K562 (cell line): ENCODE results near the gene ZFP36. TPM values are rescaled to one million over a fixed set of nuclear protein-coding genes. Genes with fewer than 3 reads are reported as not detected.

Source experiments
- CHD1 ChIP-seq: fragments of 200-600 bp; sonication (generic); IDR thresholded peaks from one replicate; pipeline ENCODE4 v1.6.1; 2012; ENCODE audit warnings: mild to moderate bottlenecking, moderate library complexity, low read length, inconsistent platforms
- ETV5 ChIP-seq: sonication (generic); formaldehyde crosslinking; IDR thresholded peaks from 2 replicates; pipeline ENCODE4 v1.4.0; 2020; ENCODE audit warnings: low read depth, mild to moderate bottlenecking, missing genetic modification reagents
- FOXM1 ChIP-seq, 2 experiments: fragments of 450-650 bp in 1 of 2; sonication (generic) in 1 of 2; formaldehyde crosslinking in 1 of 2; IDR thresholded peaks; 2 replicates each; pipeline versions ENCODE4 v1.6.1 to v1.9.0; 2017 to 2022; ENCODE audit warnings: low read depth in 2 of 2, mild to moderate bottlenecking in 2 of 2, missing genetic modification reagents in 1 of 2, moderate library complexity in 1 of 2
- HNRNPL ChIP-seq: fragments of 200-400 bp; formaldehyde crosslinking; IDR thresholded peaks from 2 replicates; pipeline ENCODE4 v1.6.1; 2017; ENCODE audit warnings: low read depth, mild to moderate bottlenecking, low read length
- KAT2B ChIP-seq: IDR thresholded peaks from one replicate; pipeline ENCODE4 v1.6.1; 2012; ENCODE audit warnings: low read depth, mild to moderate bottlenecking, control low read depth, inconsistent platforms, low read length, moderate library complexity
- MAFG ChIP-seq: fragments of 450-650 bp; conservative IDR thresholded peaks from 2 replicates; pipeline ENCODE4 v1.6.1; 2016; ENCODE audit warnings: missing genetic modification characterization, missing compliant biosample characterization
- NCOA4 ChIP-seq: fragments of 450-650 bp; IDR thresholded peaks from 2 replicates; pipeline ENCODE4 v1.6.1; 2018; ENCODE audit warnings: mild to moderate bottlenecking; ENCODE audit not compliant: partially characterized antibody
- RBM22 ChIP-seq: fragments of 200-400 bp; formaldehyde crosslinking; IDR thresholded peaks from 2 replicates; pipeline ENCODE4 v1.6.1; 2018; ENCODE audit warnings: low read length, low read depth; ENCODE audit not compliant: poor library complexity, severe bottlenecking
- SMARCA4 ChIP-seq: fragments of 450-650 bp; IDR thresholded peaks from 2 replicates; pipeline ENCODE4 v1.6.1; 2016
- TAF1 ChIP-seq: IDR thresholded peaks from 2 replicates; pipeline ENCODE4 v1.6.1; 2011; ENCODE audit warnings: mild to moderate bottlenecking, low read length, moderate library complexity; ENCODE audit not compliant: insufficient read depth, control insufficient read depth, severe bottlenecking; ENCODE audit errors: extremely low read depth
- ZBTB33 ChIP-seq: sonication (generic); formaldehyde crosslinking; IDR thresholded peaks from 2 replicates; pipeline ENCODE4 v1.8.1; 2023; ENCODE audit warnings: mild to moderate bottlenecking, missing genetic modification reagents
- ZFX ChIP-seq: sonication (generic); formaldehyde crosslinking; IDR thresholded peaks from 2 replicates; pipeline ENCODE4 v1.8.0; 2022; ENCODE audit warnings: mild to moderate bottlenecking, missing genetic modification reagents, moderate library complexity
- polyA plus RNA-seq, 8 experiments: library from polyadenylated mRNA; depleted of rRNA in 4 of 8; stranded (reverse) in 5 of 8; unstranded in 3 of 8; fragments of >200 nt; fragmentation: Nextera tagmentation in 2 of 8; fragmentation: Illumina TruSeq in 1 of 8; extraction: Ambion mirVana in 2 of 8; extraction: Trizol in 1 of 8; gene quantifications; 2 replicates each; pipeline versions ENCODE4 v1.2.1 to v1.2.3, GENCODE V29; 2011 to 2014; ENCODE audit warnings: inconsistent platforms in 1 of 8, missing spikeins in 1 of 8
- total RNA-seq, 7 experiments: library from RNA; depleted of rRNA in 6 of 7; stranded (reverse); fragments of >200 nt in 6 of 7; fragmentation: Illumina TruSeq in 2 of 7; extraction: Trizol in 2 of 7; gene quantifications; 2 replicates each; pipeline versions ENCODE4 v1.2.1 to v1.2.3, GENCODE V29; 2011 to 2021; ENCODE audit warnings: low replicate concordance in 1 of 7
- TF ChIP-seq, protein P1 (sequence below): conservative IDR thresholded peaks from 2 replicates; pipeline ENCODE4 v1.6.1; 2011; ENCODE audit warnings: low read depth, mild to moderate bottlenecking, low read length; ENCODE audit not compliant: control insufficient read depth
- TF ChIP-seq, protein P2 (sequence below), 2 experiments: fragments of 450-650 bp; formaldehyde crosslinking in 1 of 2; IDR thresholded peaks; 2 replicates each; pipeline versions ENCODE4 v1.4.0 to v1.6.1; 2014 to 2020; ENCODE audit warnings: mild to moderate bottlenecking in 2 of 2, borderline replicate concordance in 1 of 2, low read depth in 1 of 2

ZFP36 gene
- total and polyA plus RNA-seq, 9 of the 15 experiments (the other 6 are each of a cell fraction or from before 2014, with no cell fraction given), result 1.0 to 20.1 (median 3.5) TPM

DNA sequence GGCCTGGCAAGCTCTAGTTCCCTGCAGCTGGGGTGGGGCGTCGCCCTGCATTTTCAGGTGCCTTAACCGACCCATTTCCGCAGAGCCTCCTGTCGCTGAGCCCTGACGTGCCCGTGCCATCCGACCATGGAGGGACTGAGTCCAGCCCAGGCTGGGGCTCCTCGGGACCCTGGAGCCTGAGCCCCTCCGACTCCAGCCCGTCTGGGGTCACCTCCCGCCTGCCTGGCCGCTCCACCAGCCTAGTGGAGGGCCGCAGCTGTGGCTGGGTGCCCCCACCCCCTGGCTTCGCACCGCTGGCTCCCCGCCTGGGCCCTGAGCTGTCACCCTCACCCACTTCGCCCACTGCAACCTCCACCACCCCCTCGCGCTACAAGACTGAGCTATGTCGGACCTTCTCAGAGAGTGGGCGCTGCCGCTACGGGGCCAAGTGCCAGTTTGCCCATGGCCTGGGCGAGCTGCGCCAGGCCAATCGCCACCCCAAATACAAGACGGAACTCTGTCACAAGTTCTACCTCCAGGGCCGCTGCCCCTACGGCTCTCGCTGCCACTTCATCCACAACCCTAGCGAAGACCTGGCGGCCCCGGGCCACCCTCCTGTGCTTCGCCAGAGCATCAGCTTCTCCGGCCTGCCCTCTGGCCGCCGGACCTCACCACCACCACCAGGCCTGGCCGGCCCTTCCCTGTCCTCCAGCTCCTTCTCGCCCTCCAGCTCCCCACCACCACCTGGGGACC lies 1.2 kb downstream of the ZFP36 start (continued):
- TF ChIP-seq, protein P1, sequence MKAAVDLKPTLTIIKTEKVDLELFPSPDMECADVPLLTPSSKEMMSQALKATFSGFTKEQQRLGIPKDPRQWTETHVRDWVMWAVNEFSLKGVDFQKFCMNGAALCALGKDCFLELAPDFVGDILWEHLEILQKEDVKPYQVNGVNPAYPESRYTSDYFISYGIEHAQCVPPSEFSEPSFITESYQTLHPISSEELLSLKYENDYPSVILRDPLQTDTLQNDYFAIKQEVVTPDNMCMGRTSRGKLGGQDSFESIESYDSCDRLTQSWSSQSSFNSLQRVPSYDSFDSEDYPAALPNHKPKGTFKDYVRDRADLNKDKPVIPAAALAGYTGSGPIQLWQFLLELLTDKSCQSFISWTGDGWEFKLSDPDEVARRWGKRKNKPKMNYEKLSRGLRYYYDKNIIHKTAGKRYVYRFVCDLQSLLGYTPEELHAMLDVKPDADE, result peak; percentile 30; the same call in 1 of the 2 replicates
- peak; percentile 22; the same call in 1 of the 2 replicates for TF ChIP-seq ZBTB33 (CRISPR knock-in tag)
- 0 out of 2 replicates have a peak, but pooled peaks have one; percentile 3 for TF ChIP-seq ZFX (CRISPR knock-in tag)
- TF ChIP-seq HNRNPL, result peak; percentile 91
- TF ChIP-seq CHD1, result peak; percentile 16
- no peak for TF ChIP-seq FOXM1 (IDR thresholded peaks at IDR 0.05; ENCODE audit: low read depth)
- TF ChIP-seq FOXM1 (CRISPR knock-in tag; IDR thresholded peaks at IDR 0.05; ENCODE audit: low read depth), result peak; percentile 65; the same call in 1 of the 2 replicates
- TF ChIP-seq MAFG (tag), result no peak
- TF ChIP-seq ETV5 (CRISPR knock-in tag), result 0 out of 2 replicates have a peak, but pooled peaks have one; percentile 1
- TF ChIP-seq RBM22, result peak; percentile 62
- TF ChIP-seq KAT2B, result no peak
- TF ChIP-seq NCOA4, result no peak
- TF ChIP-seq TAF1, result peak; percentile 19
- TF ChIP-seq, protein P2, sequence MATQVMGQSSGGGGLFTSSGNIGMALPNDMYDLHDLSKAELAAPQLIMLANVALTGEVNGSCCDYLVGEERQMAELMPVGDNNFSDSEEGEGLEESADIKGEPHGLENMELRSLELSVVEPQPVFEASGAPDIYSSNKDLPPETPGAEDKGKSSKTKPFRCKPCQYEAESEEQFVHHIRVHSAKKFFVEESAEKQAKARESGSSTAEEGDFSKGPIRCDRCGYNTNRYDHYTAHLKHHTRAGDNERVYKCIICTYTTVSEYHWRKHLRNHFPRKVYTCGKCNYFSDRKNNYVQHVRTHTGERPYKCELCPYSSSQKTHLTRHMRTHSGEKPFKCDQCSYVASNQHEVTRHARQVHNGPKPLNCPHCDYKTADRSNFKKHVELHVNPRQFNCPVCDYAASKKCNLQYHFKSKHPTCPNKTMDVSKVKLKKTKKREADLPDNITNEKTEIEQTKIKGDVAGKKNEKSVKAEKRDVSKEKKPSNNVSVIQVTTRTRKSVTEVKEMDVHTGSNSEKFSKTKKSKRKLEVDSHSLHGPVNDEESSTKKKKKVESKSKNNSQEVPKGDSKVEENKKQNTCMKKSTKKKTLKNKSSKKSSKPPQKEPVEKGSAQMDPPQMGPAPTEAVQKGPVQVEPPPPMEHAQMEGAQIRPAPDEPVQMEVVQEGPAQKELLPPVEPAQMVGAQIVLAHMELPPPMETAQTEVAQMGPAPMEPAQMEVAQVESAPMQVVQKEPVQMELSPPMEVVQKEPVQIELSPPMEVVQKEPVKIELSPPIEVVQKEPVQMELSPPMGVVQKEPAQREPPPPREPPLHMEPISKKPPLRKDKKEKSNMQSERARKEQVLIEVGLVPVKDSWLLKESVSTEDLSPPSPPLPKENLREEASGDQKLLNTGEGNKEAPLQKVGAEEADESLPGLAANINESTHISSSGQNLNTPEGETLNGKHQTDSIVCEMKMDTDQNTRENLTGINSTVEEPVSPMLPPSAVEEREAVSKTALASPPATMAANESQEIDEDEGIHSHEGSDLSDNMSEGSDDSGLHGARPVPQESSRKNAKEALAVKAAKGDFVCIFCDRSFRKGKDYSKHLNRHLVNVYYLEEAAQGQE (IDR thresholded peaks at IDR 0.05; ENCODE audit: borderline replicate concordance), result no peak
- TF ChIP-seq, protein P2 (CRISPR knock-in tag; IDR thresholded peaks at IDR 0.05; ENCODE audit: low read depth), result 0 out of 2 replicates have a peak, but pooled peaks have one; percentile 25
- TF ChIP-seq SMARCA4, result no peak
